ENCODE data around the gene STPG3. TPM values are rescaled to one million over a fixed set of nuclear protein-coding genes. Genes with fewer than 3 reads are reported as not detected.

Gene STPG3
- total and polyA plus RNA-seq, 4 experiments from 2014 or later: not detected

DNA sequence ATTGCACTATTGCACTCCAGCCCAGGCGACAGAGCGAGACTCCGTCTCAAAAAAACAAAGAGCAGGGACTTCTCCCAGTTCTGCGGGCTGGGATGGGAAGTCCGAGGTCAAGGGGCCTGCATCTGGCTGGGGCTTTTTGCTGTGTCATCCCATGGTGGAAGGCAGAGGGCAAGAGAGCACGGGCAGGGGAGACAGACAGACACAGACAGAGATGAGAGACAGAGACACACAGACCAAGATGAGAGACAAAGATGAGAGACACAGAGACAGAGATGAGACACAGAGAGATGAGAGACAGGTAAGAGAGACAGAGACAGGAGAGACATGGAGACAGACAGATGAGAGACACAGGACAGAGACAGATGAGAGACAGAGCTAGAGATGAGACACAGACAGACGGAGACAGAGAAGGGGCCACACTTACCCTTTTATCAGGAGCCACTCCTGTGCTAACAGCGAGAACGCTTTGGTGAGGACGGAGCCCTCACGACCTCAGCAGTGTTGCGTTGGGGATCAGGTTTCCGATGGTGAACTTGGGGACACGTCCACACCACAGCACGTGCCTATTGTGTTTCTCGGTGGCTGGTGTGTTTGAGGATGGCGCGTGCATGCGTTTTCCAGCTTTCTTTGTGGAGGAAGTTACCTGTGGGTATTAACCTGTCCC is 17.6 kb downstream of the STPG3 start:
- Mint-ChIP-seq H3K4me1 (peaks cover 8 to 19% (median 13%) of the 10 kb centered on the region in 4 donors), H3K27me3 (no peaks in the 10 kb centered on the region), H3K27ac (no peak overlapping the region), H3K4me3 (peak overlapping the region in 1 of 8 donors; percentile 27), H3K9me3 (no peaks in the 10 kb centered on the region), H3K36me3 (peaks cover 18 to 29% of the 10 kb centered on the region in 2 donors)
- Histone ChIP-seq H3K9me3 (ENCODE audit: control insufficient read depth in 1 of 2, low read length in 2 of 2) (no peaks in the 10 kb centered on the region), H3K27ac (ENCODE audit: low read depth, low read length) (no peak overlapping the region), H3K36me3 (ENCODE audit: insufficient read depth, low read length) (peaks cover 25% of the 10 kb centered on the region), H3K27me3 (ENCODE audit: insufficient read depth, low read length) (no peaks in the 10 kb centered on the region), H3K4me3 (ENCODE audit: low read length in 2 of 2) (no peak overlapping the region), H3K4me1 (ENCODE audit: insufficient read depth, low read length) (peaks cover 11% of the 10 kb centered on the region)
- CTCF ChIA-PET (ENCODE audit: partially characterized antibody): no interaction called here
- intact Hi-C loops (cut with micrococcal nuclease): no loop called here
- POLR2A ChIA-PET (ENCODE audit: partially characterized antibody): no interaction called here
- no peak for DNase-seq

DNA sequence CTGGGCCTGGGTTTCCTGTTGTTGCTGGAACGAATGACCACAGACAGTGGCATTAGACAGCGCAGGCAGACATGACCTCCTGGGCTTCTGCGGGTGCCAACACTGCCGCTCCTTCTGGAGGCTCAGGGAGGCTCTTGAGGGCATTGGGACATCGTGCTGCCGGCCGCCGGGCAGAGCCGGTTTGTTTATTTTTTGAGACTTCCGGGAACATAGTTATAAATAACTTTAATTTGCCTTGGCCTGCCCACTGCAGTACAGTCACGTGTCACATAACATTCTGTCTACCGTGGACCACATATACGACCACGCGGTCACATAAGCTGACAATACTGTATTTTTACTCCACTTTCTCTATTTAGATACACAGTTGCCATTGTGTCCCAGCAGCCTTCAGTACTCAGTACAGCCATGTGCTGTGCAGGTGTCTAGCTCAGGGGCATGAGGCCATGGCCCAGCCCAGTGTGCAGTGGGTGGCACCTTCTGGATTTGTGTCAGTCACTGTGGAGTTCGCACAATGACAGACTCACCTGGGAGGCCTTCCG is 18.2 kb downstream of the STPG3 start:
- no peaks in the 10 kb centered on the region for H3K9me3 ChIP-seq (ENCODE audit: control insufficient read depth in 1 of 2, low read length in 2 of 2)
- Mint-ChIP-seq H3K4me3 (no peak overlapping the region), H3K27ac (no peak overlapping the region), H3K4me1 (peaks cover 8 to 19% (median 13%) of the 10 kb centered on the region in 4 donors), H3K36me3 (peaks cover 20 to 28% of the 10 kb centered on the region in 2 donors), H3K27me3 (no peaks in the 10 kb centered on the region), H3K9me3 (no peaks in the 10 kb centered on the region)
- no peak overlapping the region for H3K4me3 ChIP-seq (ENCODE audit: low read length in 2 of 2)
- H3K36me3 ChIP-seq (ENCODE audit: insufficient read depth, low read length): peaks cover 18% of the 10 kb centered on the region
- CTCF ChIA-PET (ENCODE audit: partially characterized antibody): no interaction called here
- POLR2A ChIA-PET (ENCODE audit: partially characterized antibody): no interaction called here
- no peak overlapping the region for H3K27ac ChIP-seq (ENCODE audit: low read depth, low read length)
- DNase-seq: no peak
- H3K27me3 ChIP-seq (ENCODE audit: insufficient read depth, low read length): no peaks in the 10 kb centered on the region
- H3K4me1 ChIP-seq (ENCODE audit: insufficient read depth, low read length): peaks cover 11% of the 10 kb centered on the region
- intact Hi-C loops (cut with micrococcal nuclease): no loop called here

DNA sequence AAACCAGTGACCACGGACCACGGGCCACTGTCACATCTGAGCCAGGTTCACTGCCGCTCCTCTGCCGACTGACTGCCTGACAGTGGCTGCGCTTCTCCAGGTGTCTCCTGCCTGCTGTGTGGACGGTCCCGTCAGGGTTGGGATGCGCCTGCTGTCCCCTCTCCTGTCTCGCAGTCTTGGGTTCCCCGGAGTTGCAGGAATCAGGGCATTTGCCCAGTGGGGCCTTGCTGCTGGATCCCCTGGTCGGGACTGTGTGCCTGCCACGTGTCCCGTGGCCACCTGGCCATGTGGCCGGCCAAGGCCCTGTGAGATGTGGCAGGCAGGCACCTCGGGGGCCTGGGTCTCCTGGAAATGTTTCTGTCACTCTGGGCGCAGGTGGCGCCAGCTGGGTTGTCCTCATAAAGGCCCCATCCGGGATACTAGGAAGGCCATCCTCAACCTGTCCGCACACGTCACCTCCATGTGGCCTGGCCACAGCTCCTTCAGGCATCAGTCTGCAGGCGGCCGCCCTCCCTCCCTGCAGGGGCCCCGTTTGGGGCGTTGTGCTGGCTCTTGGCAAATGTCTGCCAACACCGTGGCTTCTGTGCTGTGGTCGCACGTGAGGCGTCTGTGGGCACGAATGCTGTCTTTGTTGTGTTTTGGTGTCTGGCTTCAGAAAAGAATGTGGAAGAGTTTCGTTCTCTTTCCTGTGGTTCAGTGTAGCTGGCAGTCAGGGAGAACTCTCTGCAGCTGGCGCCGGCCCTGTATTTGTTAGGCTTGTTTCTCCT is 20.0 kb downstream of the STPG3 start:
- Histone ChIP-seq H3K27ac (ENCODE audit: low read depth, low read length) (no peak overlapping the region), H3K9me3 (ENCODE audit: control insufficient read depth in 1 of 2, low read length in 2 of 2) (no peaks in the 10 kb centered on the region), H3K4me3 (ENCODE audit: low read length in 2 of 2) (no peak overlapping the region), H3K4me1 (ENCODE audit: insufficient read depth, low read length) (peaks cover 11% of the 10 kb centered on the region), H3K36me3 (ENCODE audit: insufficient read depth, low read length) (peaks cover 13% of the 10 kb centered on the region), H3K27me3 (ENCODE audit: insufficient read depth, low read length) (no peaks in the 10 kb centered on the region)
- intact Hi-C loops (cut with micrococcal nuclease): no loop called here
- peak in 3 of 5 donors; percentile 22 to 37 (median 24) for DNase-seq
- H3K4me1 Mint-ChIP-seq: peaks cover 11 to 27% (median 18%) of the 10 kb centered on the region in 4 donors
- no peaks in the 10 kb centered on the region for H3K9me3 Mint-ChIP-seq
- peaks cover 20 to 25% of the 10 kb centered on the region in 2 donors for H3K36me3 Mint-ChIP-seq
- ChIA-PET CTCF (ENCODE audit: partially characterized antibody) (no interaction called here), POLR2A (ENCODE audit: partially characterized antibody) (interaction anchor here (1.2 kb wide), 1 partner anchor 30 kb away, joined by 3 read pairs; the partner anchor contains the start of gene TUBB4B)
- H3K4me3 Mint-ChIP-seq: no peak overlapping the region
- H3K27ac Mint-ChIP-seq: peak overlapping the region in 4 of 7 donors; percentile 13 to 73 (median 54)
- no peaks in the 10 kb centered on the region for H3K27me3 Mint-ChIP-seq

DNA sequence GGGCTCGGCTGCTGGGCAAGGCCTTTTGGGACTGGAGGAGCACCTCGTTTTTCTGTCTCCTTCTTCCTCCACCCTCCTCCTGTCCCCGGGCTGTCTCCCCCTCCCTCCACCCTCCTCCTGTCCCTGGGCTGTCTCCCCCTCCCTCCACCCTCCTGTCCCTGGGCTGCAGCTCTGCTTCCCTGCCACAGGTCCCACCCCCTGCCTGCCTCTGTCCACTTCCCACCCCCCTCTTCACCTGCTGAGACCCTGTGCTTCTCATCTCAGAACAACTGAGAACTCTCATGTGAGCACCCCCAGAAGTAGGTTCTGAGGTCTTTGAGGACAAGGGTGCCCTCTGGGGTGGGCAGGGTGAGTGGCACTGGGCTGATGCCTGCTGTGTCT is 20.6 kb downstream of the STPG3 start:
- Histone ChIP-seq H3K27ac (ENCODE audit: low read depth, low read length) (no peak overlapping the region), H3K9me3 (ENCODE audit: control insufficient read depth in 1 of 2, low read length in 2 of 2) (no peaks in the 10 kb centered on the region), H3K4me1 (ENCODE audit: insufficient read depth, low read length) (peaks cover 11% of the 10 kb centered on the region), H3K36me3 (ENCODE audit: insufficient read depth, low read length) (peaks cover 9% of the 10 kb centered on the region), H3K27me3 (ENCODE audit: insufficient read depth, low read length) (no peaks in the 10 kb centered on the region), H3K4me3 (ENCODE audit: low read length in 2 of 2) (no peak overlapping the region)
- H3K27ac Mint-ChIP-seq: peak overlapping the region in 2 of 7 donors; percentile 42 to 65
- ChIA-PET POLR2A (ENCODE audit: partially characterized antibody) (interaction anchor here (1.2 kb wide), 1 partner anchor 31 kb away, joined by 3 read pairs; the partner anchor contains the start of gene TUBB4B), CTCF (ENCODE audit: partially characterized antibody) (no interaction called here)
- H3K36me3 Mint-ChIP-seq: peaks cover 20 to 25% of the 10 kb centered on the region in 2 donors
- intact Hi-C loops (cut with micrococcal nuclease): no loop called here
- no peaks in the 10 kb centered on the region for H3K27me3 Mint-ChIP-seq
- H3K4me3 Mint-ChIP-seq: no peak overlapping the region
- no peak for DNase-seq
- H3K4me1 Mint-ChIP-seq: peaks cover 12 to 27% (median 19%) of the 10 kb centered on the region in 4 donors
- no peaks in the 10 kb centered on the region for H3K9me3 Mint-ChIP-seq

DNA sequence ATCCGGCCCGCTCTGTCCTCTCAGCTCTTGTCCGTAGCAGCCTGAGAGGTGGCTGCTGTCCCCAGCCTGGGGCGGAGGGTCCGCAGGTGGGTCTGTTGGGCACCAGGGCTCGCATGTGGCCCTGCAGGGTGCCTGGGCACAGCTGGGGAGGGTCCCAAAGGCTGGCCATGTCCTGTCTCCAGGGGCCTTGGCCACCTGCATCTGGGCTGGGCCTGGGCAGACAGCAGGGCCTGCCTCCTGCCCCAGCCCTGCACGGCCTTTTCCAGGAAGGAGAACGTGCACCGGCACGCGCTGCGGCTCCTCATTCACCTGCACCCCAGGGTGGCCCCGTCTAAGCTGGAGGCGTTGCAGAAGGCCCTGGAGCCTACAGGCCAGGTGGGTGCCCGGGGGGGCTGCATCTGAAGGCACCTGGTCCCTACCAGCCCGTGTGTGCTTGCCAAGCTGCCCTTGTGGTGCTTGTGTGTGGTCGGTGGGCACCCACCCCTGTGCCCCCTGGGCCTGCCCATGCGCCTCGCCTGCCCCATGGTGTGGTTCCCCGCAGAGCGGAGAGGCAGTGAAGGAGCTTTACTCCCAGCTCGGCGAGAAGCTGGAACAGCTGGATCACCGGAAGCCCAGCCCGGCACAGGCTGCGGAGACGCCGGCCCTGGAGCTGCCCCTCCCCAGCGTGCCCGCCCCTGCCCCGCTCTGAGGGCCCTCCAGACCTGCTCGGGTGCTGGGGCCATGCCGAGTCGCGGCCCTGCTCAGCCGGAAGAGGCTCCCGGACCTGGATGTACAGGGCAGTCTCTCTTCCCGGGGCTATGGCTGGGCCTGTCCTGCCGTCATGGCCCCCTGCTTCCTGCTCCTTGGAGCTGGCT is 21.4 kb downstream of the STPG3 start:
- Mint-ChIP-seq H3K36me3 (peaks cover 20 to 25% of the 10 kb centered on the region in 2 donors), H3K27me3 (no peaks in the 10 kb centered on the region), H3K9me3 (no peaks in the 10 kb centered on the region), H3K4me3 (no peak overlapping the region), H3K27ac (no peak overlapping the region), H3K4me1 (peaks cover 13 to 32% (median 22%) of the 10 kb centered on the region in 4 donors)
- H3K4me1 ChIP-seq (ENCODE audit: insufficient read depth, low read length): peaks cover 17% of the 10 kb centered on the region
- ChIA-PET POLR2A (ENCODE audit: partially characterized antibody) (interaction anchor here (0.7 to 2.0 kb wide), 2 partner anchors 16 to 32 kb away, joined by 3 to 7 read pairs; partner anchors contain the start of gene TUBB4B), CTCF (ENCODE audit: partially characterized antibody) (interaction anchor here (1.0 kb wide), 1 partner anchor 10 kb away, joined by 3 read pairs; no protein-coding TSS in a partner anchor)
- no peaks in the 10 kb centered on the region for H3K9me3 ChIP-seq (ENCODE audit: control insufficient read depth in 1 of 2, low read length in 2 of 2)
- no peak for DNase-seq
- H3K4me3 ChIP-seq (ENCODE audit: low read length in 2 of 2): no peak overlapping the region
- intact Hi-C loops (cut with micrococcal nuclease): no loop called here
- no peak overlapping the region for H3K27ac ChIP-seq (ENCODE audit: low read depth, low read length)
- H3K36me3 ChIP-seq (ENCODE audit: insufficient read depth, low read length): peaks cover 9% of the 10 kb centered on the region
- H3K27me3 ChIP-seq (ENCODE audit: insufficient read depth, low read length): no peaks in the 10 kb centered on the region

DNA sequence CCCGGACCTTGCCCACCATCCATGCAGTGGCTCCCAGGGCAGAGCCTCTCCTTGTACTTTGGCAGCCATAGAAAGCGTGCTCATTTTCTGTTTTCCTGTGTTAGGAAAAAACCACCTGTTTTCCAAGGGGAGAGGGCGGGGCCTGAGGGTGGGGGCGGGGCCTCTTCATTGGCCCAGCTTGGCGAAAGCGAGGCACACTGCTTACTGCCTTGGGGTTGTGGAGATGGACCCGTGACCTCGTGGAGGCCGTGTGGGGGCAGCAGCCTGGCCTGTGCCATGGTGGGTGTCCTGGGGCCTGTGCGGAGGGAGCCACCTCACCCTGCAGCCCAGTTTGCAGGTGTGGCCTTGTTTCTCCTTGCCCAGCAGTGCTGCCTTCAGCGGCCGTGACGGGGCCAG is 22.0 kb downstream of the STPG3 start:
- Mint-ChIP-seq H3K4me1 (peaks cover 13 to 36% (median 22%) of the 10 kb centered on the region in 4 donors), H3K4me3 (no peak overlapping the region), H3K9me3 (no peaks in the 10 kb centered on the region), H3K36me3 (peaks cover 17 to 23% of the 10 kb centered on the region in 2 donors), H3K27ac (no peak overlapping the region), H3K27me3 (peaks cover 0 to 1% of the 10 kb centered on the region in 2 donors)
- Histone ChIP-seq H3K9me3 (ENCODE audit: control insufficient read depth in 1 of 2, low read length in 2 of 2) (no peaks in the 10 kb centered on the region), H3K4me3 (ENCODE audit: low read length in 2 of 2) (no peak overlapping the region), H3K36me3 (ENCODE audit: insufficient read depth, low read length) (peaks cover 5% of the 10 kb centered on the region), H3K27me3 (ENCODE audit: insufficient read depth, low read length) (no peaks in the 10 kb centered on the region), H3K27ac (ENCODE audit: low read depth, low read length) (no peak overlapping the region), H3K4me1 (ENCODE audit: insufficient read depth, low read length) (peaks cover 22% of the 10 kb centered on the region)
- ChIA-PET CTCF (ENCODE audit: partially characterized antibody) (interaction anchor here (1.0 kb wide), 1 partner anchor 9 kb away, joined by 3 read pairs; no protein-coding TSS in a partner anchor), POLR2A (ENCODE audit: partially characterized antibody) (interaction anchor here (0.6 to 2.0 kb wide), 3 partner anchors 17 to 205 kb away, joined by 3 to 7 read pairs (median 3); partner anchors contain the start of gene TUBB4B)
- intact Hi-C loops (cut with micrococcal nuclease): no loop called here
- DNase-seq: no peak

Measured in CD4-positive, alpha-beta memory T cell (primary cell).